BLaER1 (cell line): Measurements from ENCODE around the gene CLCA1.
"Not testable (repeated sequence)": the region's sequence is repeated elsewhere in the genome, so short reads cannot be mapped to it uniquely, and the experiment has no call there.

Experiments
- H3K27ac ChIP-seq: shearing (Covaris generic); formaldehyde crosslinking; 2 replicates; pipeline ENCODE4 v1.8.1; 2022
- H3K27me3 ChIP-seq: shearing (Covaris generic); formaldehyde crosslinking; 2 replicates; pipeline ENCODE4 v1.8.1; 2022
- H3K36me3 ChIP-seq: shearing (Covaris generic); formaldehyde crosslinking; 2 replicates; pipeline ENCODE4 v1.8.1; 2022
- H3K4me1 ChIP-seq: shearing (Covaris generic); formaldehyde crosslinking; 2 replicates; pipeline ENCODE4 v1.8.1; 2022
- H3K4me2 ChIP-seq: shearing (Covaris generic); formaldehyde crosslinking; 2 replicates; pipeline ENCODE4 v1.8.1; 2022
- H3K4me3 ChIP-seq: shearing (Covaris generic); formaldehyde crosslinking; 2 replicates; pipeline ENCODE4 v1.8.1; 2022
- H3K9ac ChIP-seq: shearing (Covaris generic); formaldehyde crosslinking; 2 replicates; pipeline ENCODE4 v1.8.1; 2022
- H3K9me3 ChIP-seq: shearing (Covaris generic); formaldehyde crosslinking; 2 replicates; pipeline ENCODE4 v1.8.1; 2022
- H4K20me1 ChIP-seq: shearing (Covaris generic); formaldehyde crosslinking; 2 replicates; pipeline ENCODE4 v1.8.1; 2022
- Cebpa-rat ChIP-seq: shearing (Covaris generic); IDR thresholded peaks from 2 replicates; pipeline ENCODE4 v1.8.1; 2022

The CLCA1 gene

DNA sequence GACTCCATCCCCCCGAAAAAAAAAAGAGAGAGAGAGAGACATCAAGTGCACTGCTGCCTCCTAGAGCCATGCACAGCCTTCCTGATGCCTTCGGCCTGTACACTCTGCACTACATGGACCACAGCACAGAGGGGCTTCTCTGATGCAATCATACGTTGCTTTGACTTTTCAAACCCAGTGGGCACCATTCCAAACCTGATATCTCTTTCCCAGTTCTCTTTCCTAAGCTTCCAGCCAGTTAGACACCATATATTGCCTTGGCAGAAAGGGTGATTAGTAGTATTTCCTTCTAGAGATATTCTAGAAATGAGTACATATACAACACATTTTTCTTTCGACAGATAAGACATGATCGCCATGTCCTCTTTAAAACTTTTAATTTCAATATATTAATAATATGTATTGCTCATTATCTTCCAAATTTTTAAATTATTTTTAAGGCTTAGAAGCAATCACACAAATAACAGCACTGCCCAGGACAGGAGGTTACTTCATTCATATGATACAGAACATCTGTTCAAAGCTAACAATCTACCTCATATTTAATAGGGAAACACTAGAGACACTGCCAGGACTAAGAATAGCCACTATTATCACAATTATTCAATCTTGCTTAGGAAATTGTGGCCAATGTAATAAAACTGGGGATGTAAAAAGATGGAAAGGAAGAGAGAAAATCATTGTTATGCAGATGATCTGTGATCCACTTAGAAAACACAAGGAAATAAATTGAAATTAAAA lies 9.9 kb downstream of the CLCA1 start:
- Histone ChIP-seq H4K20me1 (no peaks in the 10 kb centered on the region), H3K27ac (no peak overlapping the region), H3K27me3 (no peaks in the 10 kb centered on the region), H3K4me1 (no peaks in the 10 kb centered on the region), H3K36me3 (no peaks in the 10 kb centered on the region), H3K9me3 (no peaks in the 10 kb centered on the region), H3K4me2 (no peak overlapping the region), H3K9ac (no peak overlapping the region), H3K4me3 (no peak overlapping the region)
- TF ChIP-seq Cebpa-rat = no peak

DNA sequence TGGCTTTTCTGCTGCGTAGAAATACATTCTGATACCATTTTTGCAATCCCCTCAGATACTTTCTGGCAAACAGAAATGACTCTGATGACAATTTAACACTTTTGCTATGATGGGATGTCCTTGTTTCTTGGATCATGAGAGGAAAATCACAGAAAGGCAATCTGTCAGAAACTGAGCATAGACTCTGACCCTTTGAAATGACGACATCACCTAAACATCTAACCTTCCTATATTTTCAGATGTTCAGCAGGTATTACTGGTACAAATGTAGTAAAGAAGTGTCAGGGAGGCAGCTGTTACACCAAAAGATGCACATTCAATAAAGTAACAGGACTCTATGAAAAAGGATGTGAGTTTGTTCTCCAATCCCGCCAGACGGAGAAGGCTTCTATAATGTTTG lies 13.2 kb downstream of the CLCA1 start:
- Histone ChIP-seq H3K9me3 (no peaks in the 10 kb centered on the region), H3K4me3 (no peak overlapping the region), H3K4me1 (no peaks in the 10 kb centered on the region), H3K27ac (no peak overlapping the region), H3K4me2 (no peak overlapping the region), H4K20me1 (no peaks in the 10 kb centered on the region), H3K27me3 (no peaks in the 10 kb centered on the region), H3K9ac (no peak overlapping the region), H3K36me3 (no peaks in the 10 kb centered on the region)
- no peak for TF ChIP-seq Cebpa-rat

DNA sequence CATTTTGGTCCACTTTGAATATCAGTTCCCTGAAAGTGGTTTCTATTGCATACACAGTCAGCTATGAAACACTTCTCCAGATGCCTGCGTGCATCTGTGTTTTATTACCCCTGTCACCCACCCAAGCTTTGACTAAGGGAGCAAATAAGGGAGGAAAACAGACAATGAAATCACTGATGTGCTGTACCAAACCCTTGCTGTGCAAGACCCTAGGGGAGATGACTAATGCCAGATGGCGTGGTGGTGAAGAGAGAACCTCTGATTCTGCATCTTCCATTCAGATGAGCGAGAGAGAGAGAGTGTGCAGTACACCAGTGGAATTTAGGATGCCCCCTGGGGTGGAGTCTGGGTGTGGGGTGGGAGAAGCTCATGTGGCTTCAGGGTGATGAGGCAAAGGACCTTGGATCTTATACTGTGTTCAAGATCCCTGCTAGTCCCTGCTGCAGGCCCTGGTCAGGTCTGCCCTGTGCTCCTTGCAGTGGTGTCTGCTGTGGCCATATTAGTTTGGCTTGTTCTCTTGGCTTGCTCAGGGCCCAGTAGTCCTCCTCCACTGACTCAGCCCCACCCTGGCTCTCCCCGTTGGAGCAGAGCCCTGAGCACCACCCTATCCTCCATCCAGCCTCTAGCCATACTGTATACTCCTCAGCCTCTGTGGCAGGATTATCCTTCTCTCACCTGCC lies 18.5 kb downstream of the CLCA1 start:
- H3K4me1 ChIP-seq = no peaks in the 10 kb centered on the region
- no peak for TF ChIP-seq Cebpa-rat
- no peaks in the 10 kb centered on the region for H3K27me3 ChIP-seq
- no peaks in the 10 kb centered on the region for H3K36me3 ChIP-seq
- no peak overlapping the region for H3K27ac ChIP-seq
- no peaks in the 10 kb centered on the region for H4K20me1 ChIP-seq
- H3K9ac ChIP-seq = no peak overlapping the region
- H3K9me3 ChIP-seq = no peaks in the 10 kb centered on the region
- no peak overlapping the region for H3K4me3 ChIP-seq
- H3K4me2 ChIP-seq = no peak overlapping the region

DNA sequence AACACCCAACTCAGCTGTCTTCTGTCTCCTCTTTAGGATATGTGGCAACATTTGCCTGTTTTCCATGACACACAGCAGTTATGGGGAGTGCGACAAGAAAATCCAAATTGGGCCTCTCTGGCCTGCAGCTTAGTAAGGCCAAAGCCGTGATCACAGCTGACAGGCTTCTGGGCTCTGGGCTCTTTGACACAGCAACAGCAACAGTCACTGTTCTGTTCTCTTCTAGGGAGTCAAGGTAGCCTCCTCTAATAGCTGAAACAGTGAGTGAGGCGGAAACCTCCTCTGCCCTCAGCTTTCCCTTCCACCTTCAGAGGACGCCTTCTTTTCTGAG lies 19.0 kb downstream of the CLCA1 start:
- H3K4me2 ChIP-seq = no peak overlapping the region
- no peaks in the 10 kb centered on the region for H3K27me3 ChIP-seq
- no peaks in the 10 kb centered on the region for H4K20me1 ChIP-seq
- no peaks in the 10 kb centered on the region for H3K4me1 ChIP-seq
- TF ChIP-seq Cebpa-rat = no peak
- H3K27ac ChIP-seq = no peak overlapping the region
- no peak overlapping the region for H3K9ac ChIP-seq
- no peaks in the 10 kb centered on the region for H3K9me3 ChIP-seq
- no peak overlapping the region for H3K4me3 ChIP-seq
- no peaks in the 10 kb centered on the region for H3K36me3 ChIP-seq

DNA sequence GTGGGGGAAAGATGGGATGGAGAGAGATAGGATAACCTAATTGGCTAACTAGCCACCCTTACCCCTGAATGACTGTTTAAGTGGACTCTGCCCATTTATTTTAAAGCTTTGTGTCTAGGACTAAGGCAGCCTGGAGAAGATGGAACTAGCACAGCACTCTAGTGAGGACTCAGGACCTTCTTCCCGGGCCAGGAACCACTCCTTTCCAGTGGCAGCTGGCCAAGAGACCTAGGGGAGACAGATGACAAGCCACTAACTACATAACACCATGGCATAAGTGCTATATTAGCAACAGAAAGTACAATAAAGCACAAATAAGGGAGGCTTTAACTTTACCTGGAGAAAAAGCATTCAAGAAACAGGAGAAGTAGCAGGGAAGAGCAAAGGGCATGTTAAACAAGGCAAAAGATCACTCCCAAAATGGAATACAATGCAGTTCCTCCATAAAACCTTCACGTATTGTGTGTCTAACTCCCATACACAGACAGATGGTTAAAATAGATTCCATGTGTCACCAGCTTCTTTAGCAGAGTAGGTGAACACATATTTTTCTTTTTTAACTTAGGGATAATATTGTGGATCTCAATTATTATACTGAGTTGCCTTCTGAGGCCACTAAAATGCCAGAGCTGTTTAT lies 20.6 kb downstream of the CLCA1 start:
- no peak overlapping the region for H3K9ac ChIP-seq
- no peaks in the 10 kb centered on the region for H3K27me3 ChIP-seq
- no peak overlapping the region for H3K4me3 ChIP-seq
- H3K36me3 ChIP-seq = no peaks in the 10 kb centered on the region
- TF ChIP-seq Cebpa-rat = no peak
- H3K9me3 ChIP-seq = no peaks in the 10 kb centered on the region
- no peak overlapping the region for H3K4me2 ChIP-seq
- H3K4me1 ChIP-seq = no peaks in the 10 kb centered on the region
- H3K27ac ChIP-seq = no peak overlapping the region
- no peaks in the 10 kb centered on the region for H4K20me1 ChIP-seq

DNA sequence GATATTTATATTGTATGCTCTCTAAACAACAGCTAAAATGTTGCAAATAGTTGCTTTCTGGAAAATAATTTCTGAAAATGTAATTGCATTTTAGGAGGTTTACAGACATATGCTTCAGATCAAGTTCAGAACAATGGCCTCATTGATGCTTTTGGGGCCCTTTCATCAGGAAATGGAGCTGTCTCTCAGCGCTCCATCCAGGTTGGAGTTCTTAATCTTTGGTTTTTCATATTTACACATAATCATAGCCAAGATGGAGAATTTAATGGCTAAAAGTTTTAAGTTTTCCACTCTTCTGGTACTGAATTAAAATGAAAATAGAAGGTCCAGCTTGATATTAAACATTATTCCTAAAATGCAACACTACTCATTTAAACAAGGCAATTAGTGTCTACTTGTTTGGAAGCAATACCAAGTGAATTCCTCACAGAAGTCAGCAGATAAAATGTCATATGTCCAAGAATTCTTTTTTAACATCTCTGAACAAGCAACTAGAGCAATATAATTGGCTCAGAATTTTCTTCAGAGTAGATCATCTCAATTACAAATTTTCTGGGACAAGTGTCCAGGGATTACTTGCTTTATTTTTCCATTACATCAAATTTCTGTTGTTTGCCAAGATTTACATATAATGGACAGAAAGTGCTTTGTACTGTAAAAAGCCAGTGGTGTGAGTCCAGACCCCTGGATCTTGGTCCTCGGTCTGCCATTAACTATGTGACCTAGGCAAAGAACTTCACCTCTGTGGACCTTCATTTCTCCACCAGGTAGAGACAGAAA lies 22.6 kb downstream of the CLCA1 start:
- no peaks in the 10 kb centered on the region for H3K27me3 ChIP-seq
- H3K4me3 ChIP-seq = no peak overlapping the region
- no peaks in the 10 kb centered on the region for H4K20me1 ChIP-seq
- no peak overlapping the region for H3K27ac ChIP-seq
- no peaks in the 10 kb centered on the region for H3K4me1 ChIP-seq
- no peaks in the 10 kb centered on the region for H3K9me3 ChIP-seq
- TF ChIP-seq Cebpa-rat = no peak
- no peaks in the 10 kb centered on the region for H3K36me3 ChIP-seq
- no peak overlapping the region for H3K9ac ChIP-seq
- no peak overlapping the region for H3K4me2 ChIP-seq

DNA sequence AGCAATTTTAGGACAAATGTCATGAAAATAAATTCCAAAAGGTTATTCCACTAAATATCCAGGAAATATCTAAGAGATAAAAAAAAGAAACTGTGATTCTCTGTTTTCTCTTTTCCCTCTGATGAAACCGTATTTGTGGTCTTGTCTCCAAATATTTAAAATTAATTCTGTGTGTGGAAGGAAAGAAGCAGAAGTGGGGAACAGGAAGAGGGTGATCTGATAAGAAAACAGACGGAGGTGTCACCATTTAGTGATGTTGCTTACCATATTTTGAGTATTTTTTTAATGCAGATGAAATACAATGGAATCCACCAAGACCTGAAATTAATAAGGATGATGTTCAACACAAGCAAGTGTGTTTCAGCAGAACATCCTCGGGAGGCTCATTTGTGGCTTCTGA lies 29.6 kb downstream of the CLCA1 start:
- H3K36me3 ChIP-seq = no peaks in the 10 kb centered on the region
- H3K9ac ChIP-seq = no peak overlapping the region
- H3K27me3 ChIP-seq = no peaks in the 10 kb centered on the region
- TF ChIP-seq Cebpa-rat = no peak
- no peaks in the 10 kb centered on the region for H4K20me1 ChIP-seq
- no peaks in the 10 kb centered on the region for H3K9me3 ChIP-seq
- no peaks in the 10 kb centered on the region for H3K4me1 ChIP-seq
- H3K4me2 ChIP-seq = no peak overlapping the region
- H3K27ac ChIP-seq = no peak overlapping the region
- no peak overlapping the region for H3K4me3 ChIP-seq

DNA sequence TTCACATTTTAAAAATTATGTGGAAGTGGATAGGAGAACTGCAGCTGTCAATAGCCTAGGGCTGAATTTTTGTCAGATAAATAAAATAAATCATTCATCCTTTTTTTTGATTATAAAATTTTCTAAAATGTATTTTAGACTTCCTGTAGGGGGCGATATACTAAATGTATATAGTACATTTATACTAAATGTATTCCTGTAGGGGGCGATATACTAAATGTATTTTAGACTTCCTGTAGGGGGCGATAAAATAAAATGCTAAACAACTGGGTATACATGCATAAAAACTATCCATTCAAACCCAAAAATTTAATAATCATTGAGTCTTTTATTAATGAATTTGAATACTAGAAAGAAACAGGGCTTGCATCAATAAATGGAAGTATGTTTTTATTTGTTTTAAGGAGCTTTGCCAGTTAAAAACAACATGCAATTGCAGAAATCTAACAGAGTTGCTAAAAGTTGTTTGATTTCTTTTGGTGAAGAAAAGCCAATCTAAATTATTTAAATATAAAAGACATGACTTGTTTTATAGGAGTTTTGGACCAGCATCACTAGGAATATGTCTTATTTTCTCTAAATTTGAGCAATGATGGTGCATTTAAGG lies 31.4 kb downstream of the CLCA1 start:
- no peak overlapping the region for H3K4me2 ChIP-seq
- H3K9me3 ChIP-seq = no peaks in the 10 kb centered on the region
- H3K9ac ChIP-seq = no peak overlapping the region
- H4K20me1 ChIP-seq = no peaks in the 10 kb centered on the region
- H3K36me3 ChIP-seq = no peaks in the 10 kb centered on the region
- H3K27ac ChIP-seq = no peak overlapping the region
- no peaks in the 10 kb centered on the region for H3K27me3 ChIP-seq
- no peak overlapping the region for H3K4me3 ChIP-seq
- no peaks in the 10 kb centered on the region for H3K4me1 ChIP-seq
- no peak for TF ChIP-seq Cebpa-rat

DNA sequence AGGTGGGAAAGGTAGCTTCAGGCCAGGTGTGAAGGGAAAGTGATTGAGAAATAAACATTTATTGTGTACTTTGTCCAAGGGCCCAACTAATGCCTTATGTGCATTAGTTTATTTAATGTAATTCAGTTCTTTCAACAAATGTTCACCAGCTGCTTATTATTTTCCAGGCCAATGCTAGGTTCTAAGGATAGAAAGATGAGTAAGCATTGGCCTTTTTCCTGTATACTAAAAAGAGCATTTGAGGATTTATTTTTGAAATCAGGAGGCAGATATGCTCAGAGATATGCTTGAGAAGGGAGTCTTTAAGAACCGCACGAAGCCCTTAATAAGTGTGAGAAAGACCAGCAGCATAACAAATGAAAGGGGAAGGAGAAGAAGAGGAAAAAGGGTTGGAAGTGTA lies 32.0 kb downstream of the CLCA1 start:
- Histone ChIP-seq H3K4me2 (no peak overlapping the region), H3K4me1 (no peaks in the 10 kb centered on the region), H3K27ac (no peak overlapping the region), H3K36me3 (no peaks in the 10 kb centered on the region), H3K9ac (no peak overlapping the region), H3K9me3 (no peaks in the 10 kb centered on the region), H3K4me3 (no peak overlapping the region), H3K27me3 (no peaks in the 10 kb centered on the region), H4K20me1 (no peaks in the 10 kb centered on the region)
- TF ChIP-seq Cebpa-rat = no peak

DNA sequence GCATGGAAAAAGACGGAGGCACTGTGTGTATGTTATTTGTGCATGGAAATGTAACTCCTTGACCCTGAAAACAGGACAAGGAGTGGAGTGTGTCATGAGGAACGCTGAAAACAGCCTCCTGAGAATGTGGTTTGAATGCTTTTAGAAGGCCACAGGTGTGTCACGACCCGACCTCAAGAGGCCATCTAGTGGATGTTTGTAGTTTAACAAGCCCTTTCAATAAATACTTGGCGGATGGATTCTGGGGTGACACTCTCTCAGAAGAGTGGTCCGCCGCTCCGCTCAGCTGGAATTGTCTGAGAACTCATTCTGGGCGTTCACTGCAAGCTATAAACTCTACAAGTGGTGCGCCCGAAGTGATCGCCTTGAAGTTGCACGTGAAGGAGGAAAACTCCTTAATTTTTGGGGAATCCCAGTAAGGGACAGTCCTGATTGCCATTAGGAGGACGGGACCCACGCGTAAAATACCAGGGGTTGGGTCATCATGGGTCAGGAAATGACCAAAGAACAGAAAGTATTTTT lies 33.5 kb downstream of the CLCA1 start:
- not testable (repeated sequence) for H3K36me3 ChIP-seq, H3K9me3 ChIP-seq, H3K27me3 ChIP-seq, H3K27ac ChIP-seq, H3K9ac ChIP-seq, H4K20me1 ChIP-seq, H3K4me2 ChIP-seq, H3K4me1 ChIP-seq, H3K4me3 ChIP-seq
